GM18517 (cell line): ENCODE results near the gene LONRF2.
A peak's percentile ranks its signal among the peaks of the same experiment; 100 is the strongest.

Source experiments
- ATAC-seq: cut with Tn5 transposase; IDR thresholded peaks from one replicate; pipeline ENCODE4 v1.9.1; 2021; ENCODE audit warnings: mild to moderate bottlenecking, moderate library complexity; ENCODE audit not compliant: unreplicated experiment

The LONRF2 gene

GRCh38 chr2:100237770-100238169, 84.5 kb downstream of the LONRF2 start:
- no peak for ATAC-seq

GRCh38 chr2:100237163-100237562, 85.1 kb downstream of the LONRF2 start:
- ATAC-seq: no peak

DNA sequence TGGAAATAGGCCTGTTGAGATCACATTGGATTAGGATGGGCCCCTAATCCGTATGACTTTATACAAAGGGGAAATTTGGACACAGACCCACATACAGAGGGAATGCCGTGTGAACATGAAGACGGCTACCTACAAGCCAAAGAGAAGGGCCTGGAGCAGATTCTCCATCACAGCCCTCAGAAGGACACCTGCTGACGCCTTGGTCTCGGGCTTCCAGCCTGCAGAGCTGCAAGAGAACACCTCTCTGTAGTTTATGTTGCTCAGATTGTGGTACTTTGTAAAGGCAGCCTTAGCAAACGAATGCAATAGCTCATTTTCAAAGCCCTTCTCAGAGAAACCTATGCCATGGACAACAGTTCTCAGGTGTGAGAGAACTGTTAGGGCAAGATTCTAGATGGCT, 86.1 kb downstream of the LONRF2 start:
- no peak for ATAC-seq

- ATAC-seq: peak; percentile 16
Measured at GRCh38 chr2:100235581-100235980, 86.7 kb downstream of the LONRF2 start.

GRCh38 chr2:100235098-100235497, 87.2 kb downstream of the LONRF2 start:
- peak; percentile 87 for ATAC-seq

- ATAC-seq: no peak
Measured at GRCh38 chr2:100234141-100234540, 88.2 kb downstream of the LONRF2 start.

GRCh38 chr2:100233061-100233460, 89.2 kb downstream of the LONRF2 start:
- no peak for ATAC-seq

DNA sequence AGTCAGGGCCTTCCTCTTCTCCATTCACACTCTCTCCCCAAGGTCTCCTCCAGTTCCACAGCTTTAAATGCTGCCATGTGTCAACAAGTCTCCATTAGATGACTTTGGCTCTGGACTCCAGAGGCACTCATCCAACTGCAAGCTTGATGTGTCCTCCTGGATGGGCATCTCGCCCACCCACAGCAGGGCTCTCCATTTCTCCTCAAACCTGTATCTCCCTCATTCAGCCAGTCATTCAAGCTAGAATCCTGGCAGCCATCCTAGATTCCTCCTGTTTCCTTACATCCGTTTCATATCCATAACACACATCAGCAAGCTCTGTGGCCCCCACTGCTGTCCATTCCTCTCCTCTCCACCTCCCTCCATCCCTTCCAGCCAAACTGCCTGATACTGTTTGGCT, 91.5 kb downstream of the LONRF2 start:
- no peak for ATAC-seq

- no peak for ATAC-seq
Measured at GRCh38 chr2:100228967-100229366, 93.3 kb downstream of the LONRF2 start.

DNA sequence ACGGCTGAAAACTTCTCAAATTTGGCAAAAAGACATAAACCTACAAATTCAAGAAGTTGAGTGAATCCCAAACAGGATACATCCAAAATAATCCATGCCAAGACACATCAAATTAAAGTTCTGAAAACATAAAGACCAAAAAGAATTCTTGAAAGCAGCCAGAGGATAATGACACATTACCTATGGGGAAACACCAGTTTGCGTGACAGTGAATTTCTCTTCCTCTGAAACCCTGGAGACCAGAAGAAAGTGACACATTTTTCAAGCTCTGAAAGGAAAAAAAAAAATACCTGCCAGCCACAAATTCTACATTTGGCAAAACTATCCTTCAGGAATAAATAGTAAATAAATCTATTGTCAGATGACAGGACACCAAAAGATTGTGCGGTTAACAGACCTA, 93.9 kb downstream of the LONRF2 start:
- ATAC-seq: no peak

- no peak for ATAC-seq
Measured at GRCh38 chr2:100224988-100225710, 97.2 kb downstream of the LONRF2 start.

DNA sequence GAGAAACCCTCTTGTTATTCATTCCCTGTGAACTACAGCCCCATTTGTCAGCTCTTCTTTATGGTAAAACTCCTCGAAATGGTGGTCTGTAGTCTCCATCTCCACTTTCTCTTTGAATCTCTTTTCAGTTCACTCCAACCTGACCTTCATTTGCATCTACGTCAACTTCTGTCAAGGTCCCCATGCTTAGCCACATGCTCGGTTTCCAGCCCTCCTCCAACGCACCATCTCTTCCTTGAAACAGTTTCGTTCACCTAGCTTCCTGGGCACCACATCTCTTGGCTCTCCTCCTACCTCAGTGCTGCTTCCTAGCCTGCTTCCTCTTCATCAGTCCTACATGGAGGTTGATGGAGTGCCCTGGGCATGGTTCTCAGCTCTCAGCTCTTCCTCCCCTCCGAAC, 98.8 kb downstream of the LONRF2 start:
- no peak for ATAC-seq
